A549 (cell line): ENCODE data around the gene MAGOH. TPM values are rescaled to one million over a fixed set of nuclear protein-coding genes. Genes with fewer than 3 reads are reported as not detected.
"Not testable (repeated sequence)": the region's sequence is repeated elsewhere in the genome, so short reads cannot be mapped to it uniquely, and the experiment has no call there.

Experiments
- ATAC-seq, 2 experiments: fragments of 200-7000 bp in 1 of 2; fragments of >200 bp in 1 of 2; cut with Nextera tagmentation in 1 of 2; cut with Tn5 transposase in 1 of 2; 3 replicates each; pipeline versions ENCODE4 v1.8.0 to v1.9.1; 2018 to 2020; ENCODE audit warnings: mild to moderate bottlenecking in 1 of 2, moderate library complexity in 1 of 2
- CTCF ChIA-PET: fragments of 300-600 bp; sonication (Branson Sonifier 250); formaldehyde crosslinking; extraction: SDS; loops from one replicate; lab custom pipeline; 2021; ENCODE audit warnings: antibody characterized with exemption, inconsistent platforms; lab: Yijun Ruan, JAX
- POLR2A ChIA-PET: fragments of 350-600 bp; formaldehyde crosslinking; extraction: SDS; loops from one replicate; lab custom pipeline; 2021; ENCODE audit warnings: antibody characterized with exemption, inconsistent platforms; lab: Yijun Ruan, JAX
- DNase-seq, 2 experiments: peaks; one replicate each; pipeline versions ENCODE4 v3.0.0 to v3.0.0-alpha.2; 2011 to 2016; ENCODE audit warnings: low read depth in 1 of 2, low spot score in 1 of 2
- FAIRE-seq: peaks from 2 replicates; lab custom pipeline; 2011; peaks lifted over from hg19 to GRCh38; lab: Jason Lieb, UNC
- H3K27ac ChIP-seq, 2 experiments: fragments of >200 bp; sonication (Bioruptor Twin); formaldehyde crosslinking; 3 replicates each; pipeline ENCODE4 v1.5.1; 2016 to 2017
- H3K4me1 ChIP-seq: fragments of >200 bp; sonication (Bioruptor Twin); formaldehyde crosslinking; 3 replicates; pipeline ENCODE4 v1.6.1; 2016
- H3K4me2 ChIP-seq: fragments of >200 bp; sonication (Bioruptor Twin); formaldehyde crosslinking; 3 replicates; pipeline ENCODE4 v1.6.1; 2016
- H3K4me3 ChIP-seq: fragments of >200 bp; sonication (Bioruptor Twin); formaldehyde crosslinking; 3 replicates; pipeline ENCODE4 v1.5.1; 2016
- H3K9me3 ChIP-seq: fragments of >200 bp; sonication (Bioruptor Twin); formaldehyde crosslinking; 3 replicates; pipeline ENCODE4 v1.6.1; 2016
- BHLHE40 ChIP-seq: IDR thresholded peaks from 2 replicates; pipeline ENCODE4 v1.6.1; 2012; ENCODE audit warnings: low read depth, low read length, inconsistent platforms
- CBX8 ChIP-seq: fragments of 200-600 bp; sonication (generic); IDR thresholded peaks from 2 replicates; pipeline ENCODE4 v1.6.1; 2016
- E2F6 ChIP-seq: IDR thresholded peaks from 2 replicates; pipeline ENCODE4 v1.6.1; 2012; ENCODE audit warnings: low read depth, borderline replicate concordance
- ESRRA ChIP-seq: fragments of 150-350 bp; IDR thresholded peaks from 2 replicates; pipeline ENCODE4 v1.6.1; 2014; ENCODE audit warnings: mild to moderate bottlenecking, low read length, borderline replicate concordance
- FOSB ChIP-seq: fragments of 250-450 bp; sonication (Bioruptor Pico); IDR thresholded peaks from 2 replicates; pipeline ENCODE4 v1.5.0; 2020; ENCODE audit warnings: mild to moderate bottlenecking, moderate library complexity
- FOXS1 ChIP-seq: fragments of 250-450 bp; sonication (Bioruptor Pico); IDR thresholded peaks from 2 replicates; pipeline ENCODE4 v1.5.0; 2020; ENCODE audit warnings: mild to moderate bottlenecking, moderate library complexity
- HOXB5 ChIP-seq: fragments of 250-450 bp; sonication (Bioruptor Pico); IDR thresholded peaks from 2 replicates; pipeline ENCODE4 v1.5.0; 2020; ENCODE audit warnings: mild to moderate bottlenecking, moderate library complexity
- JUN ChIP-seq, 2 experiments: fragments of >200 bp; sonication (Bioruptor Twin); formaldehyde crosslinking; IDR thresholded peaks; 2 replicates in 1 of 2; 3 replicates in 1 of 2; pipeline ENCODE4 v1.6.1; 2016 to 2017
- JUNB ChIP-seq: fragments of >200 bp; sonication (Bioruptor Twin); formaldehyde crosslinking; IDR thresholded peaks from 2 replicates; pipeline ENCODE4 v1.6.1; 2016
- KDM5A ChIP-seq: fragments of 200-600 bp; sonication (generic); IDR thresholded peaks from 2 replicates; pipeline ENCODE4 v1.6.1; 2016; ENCODE audit warnings: antibody characterized with exemption, mild to moderate bottlenecking
- MYC ChIP-seq: IDR thresholded peaks from 2 replicates; pipeline ENCODE4 v1.6.1; 2012; ENCODE audit warnings: mild to moderate bottlenecking, inconsistent platforms, low read length, improper control_type of control experiment, borderline replicate concordance
- POLR2AphosphoS2 ChIP-seq: conservative IDR thresholded peaks from 2 replicates; pipeline ENCODE4 v1.6.1; 2012; ENCODE audit warnings: low read length, improper control_type of control experiment, inconsistent platforms
- RNF2 ChIP-seq: fragments of 200-600 bp; sonication (generic); IDR thresholded peaks from 2 replicates; pipeline ENCODE4 v1.6.1; 2016; ENCODE audit warnings: low read depth, mild to moderate bottlenecking, antibody characterized with exemption, moderate library complexity, borderline replicate concordance
- TFCP2L1 ChIP-seq: fragments of 250-450 bp; sonication (Bioruptor Pico); IDR thresholded peaks from 2 replicates; pipeline ENCODE4 v1.5.0; 2021; ENCODE audit warnings: mild to moderate bottlenecking
- TP53 ChIP-seq: fragments of 250-450 bp; sonication (Bioruptor Pico); IDR thresholded peaks from 2 replicates; pipeline ENCODE4 v1.5.0; 2021; ENCODE audit warnings: mild to moderate bottlenecking, moderate library complexity
- ZC3H11A ChIP-seq: fragments of 450-650 bp; IDR thresholded peaks from 2 replicates; pipeline ENCODE4 v1.6.1; 2014; ENCODE audit warnings: antibody characterized with exemption, mild to moderate bottlenecking
- WGBS: methylation state at CpG from one replicate; pipeline ENCODE4 v1.1.6; 2017; ENCODE audit errors: missing lambda C conversion rate; 5-methylcytosine and 5-hydroxymethylcytosine counted together
- polyA plus RNA-seq, 4 experiments: library from polyadenylated mRNA; depleted of rRNA in 3 of 4; stranded (reverse); fragments of >200 nt; fragmentation: RNase III in 1 of 4; extraction: RNeasy Plus Mini Kit Qiagen cat#74134 plus additional on column Dnase treatment in 1 of 4; gene quantifications; 2 replicates in 3 of 4; 3 replicates in 1 of 4; pipeline ENCODE4 v1.2.3, GENCODE V29; 2011 to 2017
- TF ChIP-seq, protein P1 (sequence below): IDR thresholded peaks from 2 replicates; pipeline ENCODE4 v1.6.1; 2012
- TF ChIP-seq, protein P2 (sequence below): fragments of 450-650 bp; IDR thresholded peaks from 2 replicates; pipeline ENCODE4 v1.6.1; 2014; ENCODE audit warnings: antibody characterized with exemption
- TF ChIP-seq, protein P3 (sequence below): fragments of 150-350 bp; IDR thresholded peaks from 2 replicates; pipeline ENCODE4 v1.6.1; 2014; ENCODE audit warnings: low read depth, mild to moderate bottlenecking, low read length
- TF ChIP-seq, protein P4 (sequence below): fragments of >200 bp; sonication (Bioruptor Twin); formaldehyde crosslinking; IDR thresholded peaks from 2 replicates; pipeline ENCODE4 v1.6.1; 2016

The MAGOH gene
- polyA plus RNA-seq, 2 of the 4 experiments (the other 2 are of a cell fraction): 80.2 to 139 TPM

GRCh38 chr1:53206735-53207379 is 31.5 kb downstream of the MAGOH start:
- Histone ChIP-seq H3K27ac (no peak overlapping the region), H3K9me3 (peaks cover 17% of the 10 kb centered on the region; the same call in 2 of the 3 replicates), H3K4me2 (no peak overlapping the region), H3K4me3 (no peak overlapping the region), H3K4me1 (no peaks in the 10 kb centered on the region)
- ATAC-seq: no peak
- WGBS: 86% methylated on average over 1 of the region's 1 CpG
- FAIRE-seq: no peak
- DNase-seq: no peak
- POLR2A ChIA-PET: no interaction called here
- TF ChIP-seq BHLHE40 (no peak), ZC3H11A (no peak), TFCP2L1 (CRISPR knock-in tag) (no peak), JUN (IDR thresholded peaks at IDR 0.05) (no peak), RNF2 (no peak), TP53 (no peak), KDM5A (no peak), FOXS1 (no peak), HOXB5 (CRISPR knock-in tag) (no peak), E2F6 (no peak), ESRRA (no peak), MYC (no peak), FOSB (no peak), JUNB (no peak), CBX8 (no peak), POLR2AphosphoS2 (no peak)
- TF ChIP-seq, protein P1, sequence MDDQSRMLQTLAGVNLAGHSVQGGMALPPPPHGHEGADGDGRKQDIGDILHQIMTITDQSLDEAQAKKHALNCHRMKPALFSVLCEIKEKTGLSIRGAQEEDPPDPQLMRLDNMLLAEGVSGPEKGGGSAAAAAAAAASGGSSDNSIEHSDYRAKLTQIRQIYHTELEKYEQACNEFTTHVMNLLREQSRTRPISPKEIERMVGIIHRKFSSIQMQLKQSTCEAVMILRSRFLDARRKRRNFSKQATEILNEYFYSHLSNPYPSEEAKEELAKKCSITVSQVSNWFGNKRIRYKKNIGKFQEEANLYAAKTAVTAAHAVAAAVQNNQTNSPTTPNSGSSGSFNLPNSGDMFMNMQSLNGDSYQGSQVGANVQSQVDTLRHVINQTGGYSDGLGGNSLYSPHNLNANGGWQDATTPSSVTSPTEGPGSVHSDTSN: no peak
- TF ChIP-seq, protein P2, sequence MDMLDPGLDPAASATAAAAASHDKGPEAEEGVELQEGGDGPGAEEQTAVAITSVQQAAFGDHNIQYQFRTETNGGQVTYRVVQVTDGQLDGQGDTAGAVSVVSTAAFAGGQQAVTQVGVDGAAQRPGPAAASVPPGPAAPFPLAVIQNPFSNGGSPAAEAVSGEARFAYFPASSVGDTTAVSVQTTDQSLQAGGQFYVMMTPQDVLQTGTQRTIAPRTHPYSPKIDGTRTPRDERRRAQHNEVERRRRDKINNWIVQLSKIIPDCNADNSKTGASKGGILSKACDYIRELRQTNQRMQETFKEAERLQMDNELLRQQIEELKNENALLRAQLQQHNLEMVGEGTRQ: no peak
- TF ChIP-seq, protein P3, sequence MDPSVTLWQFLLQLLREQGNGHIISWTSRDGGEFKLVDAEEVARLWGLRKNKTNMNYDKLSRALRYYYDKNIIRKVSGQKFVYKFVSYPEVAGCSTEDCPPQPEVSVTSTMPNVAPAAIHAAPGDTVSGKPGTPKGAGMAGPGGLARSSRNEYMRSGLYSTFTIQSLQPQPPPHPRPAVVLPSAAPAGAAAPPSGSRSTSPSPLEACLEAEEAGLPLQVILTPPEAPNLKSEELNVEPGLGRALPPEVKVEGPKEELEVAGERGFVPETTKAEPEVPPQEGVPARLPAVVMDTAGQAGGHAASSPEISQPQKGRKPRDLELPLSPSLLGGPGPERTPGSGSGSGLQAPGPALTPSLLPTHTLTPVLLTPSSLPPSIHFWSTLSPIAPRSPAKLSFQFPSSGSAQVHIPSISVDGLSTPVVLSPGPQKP: no peak
- TF ChIP-seq, protein P4, sequence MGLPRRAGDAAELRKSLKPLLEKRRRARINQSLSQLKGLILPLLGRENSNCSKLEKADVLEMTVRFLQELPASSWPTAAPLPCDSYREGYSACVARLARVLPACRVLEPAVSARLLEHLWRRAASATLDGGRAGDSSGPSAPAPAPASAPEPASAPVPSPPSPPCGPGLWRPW: no peak
- CTCF ChIA-PET: no interaction called here

DNA sequence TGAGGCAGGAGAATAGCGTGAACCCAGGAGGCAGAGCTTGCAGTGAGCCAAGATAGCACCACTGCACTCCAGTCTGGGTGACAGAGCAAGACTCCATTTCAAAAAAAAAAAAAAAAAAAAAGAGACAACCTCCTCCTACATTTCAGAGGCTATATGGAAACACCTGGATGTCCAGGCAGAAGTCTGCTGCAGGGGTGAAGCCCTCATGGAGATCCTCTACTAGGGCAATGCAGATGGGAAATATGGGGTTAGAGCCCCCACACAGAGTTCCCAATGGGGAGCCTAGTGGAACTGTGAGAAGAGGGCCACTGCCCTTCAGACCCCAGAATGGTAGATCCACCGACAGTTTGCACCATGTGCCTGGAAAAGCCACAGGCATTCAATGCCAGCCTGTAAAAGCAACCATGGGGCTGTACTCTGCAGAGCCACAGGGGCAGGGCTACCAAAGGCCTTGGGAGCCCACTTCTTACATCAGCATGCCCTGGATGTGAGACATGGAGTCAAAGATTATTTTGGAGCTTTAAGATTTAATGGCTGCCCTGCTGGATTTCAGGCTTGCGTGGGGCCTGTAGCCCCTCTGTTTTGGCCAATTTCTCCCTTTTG is 32.1 kb downstream of the MAGOH start:
- H3K4me3 ChIP-seq, POLR2A ChIA-PET, ATAC-seq, H3K27ac ChIP-seq, FAIRE-seq, CTCF ChIA-PET, H3K4me2 ChIP-seq, DNase-seq, H3K4me1 ChIP-seq: not testable (repeated sequence)
- peaks cover 17% of the 10 kb centered on the region; the same call in 2 of the 3 replicates for H3K9me3 ChIP-seq
- WGBS: 88% methylated on average over 3 of the region's 3 CpGs

DNA sequence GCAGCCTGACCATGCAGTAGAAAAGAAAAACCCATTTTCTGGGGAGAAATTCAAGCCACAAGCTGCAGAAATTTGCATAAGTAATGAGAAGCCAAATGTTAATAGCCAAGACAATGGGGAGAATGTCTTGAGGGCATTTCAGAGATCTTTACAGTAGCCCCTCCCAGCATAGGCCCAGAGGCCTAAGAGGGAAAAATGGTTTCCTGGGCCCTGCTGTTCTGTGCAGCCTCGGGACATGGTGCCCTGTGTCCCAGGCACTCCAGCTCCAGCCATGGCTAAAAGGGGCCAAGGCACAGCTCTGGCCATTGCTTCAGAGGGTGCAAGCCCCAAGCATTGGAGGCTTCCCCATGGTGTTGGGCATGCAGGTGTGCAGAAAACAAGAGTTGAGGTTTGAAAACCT is 32.8 kb downstream of the MAGOH start:
- FAIRE-seq: not testable (repeated sequence)
- H3K9me3 ChIP-seq: peaks cover 17% of the 10 kb centered on the region; the same call in 2 of the 3 replicates

More for the DNA sequence above, 32.8 kb downstream of the MAGOH start:
- 100% methylated on average over 1 of the region's 1 CpG for WGBS
- H3K4me2 ChIP-seq, CTCF ChIA-PET, H3K27ac ChIP-seq, H3K4me3 ChIP-seq, POLR2A ChIA-PET, DNase-seq, H3K4me1 ChIP-seq, ATAC-seq: not testable (repeated sequence)
